Mesothelial cell of epicardium (in vitro differentiated cells): Measurements from ENCODE around the gene RNU6-1. TPM values are rescaled to one million over a fixed set of nuclear protein-coding genes. Genes with fewer than 3 reads are reported as not detected.

Experiments
- DNase-seq, 2 experiments: peaks; one replicate each; pipeline ENCODE4 v3.0.0; 2021; ENCODE audit warnings: low spot score in 2 of 2; ENCODE audit not compliant: unreplicated experiment in 2 of 2
- H3K27ac Mint-ChIP-seq: 2 replicates; pipeline ENCODE4 v1.8.0; 2021; ENCODE audit warnings: mixed read lengths
- H3K27me3 Mint-ChIP-seq: 2 replicates; pipeline ENCODE4 v1.8.0; 2021; ENCODE audit warnings: low read depth, mixed read lengths
- H3K36me3 Mint-ChIP-seq: 2 replicates; pipeline ENCODE4 v1.8.0; 2021; ENCODE audit warnings: mixed read lengths
- H3K4me1 Mint-ChIP-seq: 2 replicates; pipeline ENCODE4 v1.8.0; 2021; ENCODE audit warnings: mixed read lengths
- H3K4me3 Mint-ChIP-seq: 2 replicates; pipeline ENCODE4 v1.8.0; 2021; ENCODE audit warnings: mild to moderate bottlenecking, moderate library complexity, mixed read lengths
- H3K9me3 Mint-ChIP-seq: 2 replicates; pipeline ENCODE4 v1.8.0; 2021; ENCODE audit warnings: mixed read lengths
- total RNA-seq: library from RNA; stranded (reverse); gene quantifications from 3 replicates; pipeline ENCODE4 v1.2.1, GENCODE V29; 2021
- TF ChIP-seq, protein P1 (sequence below): fragments of 200-600 bp; sonication (generic); IDR thresholded peaks from one replicate; pipeline ENCODE4 v1.5.0; 2021; ENCODE audit warnings: antibody characterized with exemption; ENCODE audit not compliant: unreplicated experiment

RNU6-1 gene
- total RNA-seq, 1 donor from 2014 or later, result not detected

DNA sequence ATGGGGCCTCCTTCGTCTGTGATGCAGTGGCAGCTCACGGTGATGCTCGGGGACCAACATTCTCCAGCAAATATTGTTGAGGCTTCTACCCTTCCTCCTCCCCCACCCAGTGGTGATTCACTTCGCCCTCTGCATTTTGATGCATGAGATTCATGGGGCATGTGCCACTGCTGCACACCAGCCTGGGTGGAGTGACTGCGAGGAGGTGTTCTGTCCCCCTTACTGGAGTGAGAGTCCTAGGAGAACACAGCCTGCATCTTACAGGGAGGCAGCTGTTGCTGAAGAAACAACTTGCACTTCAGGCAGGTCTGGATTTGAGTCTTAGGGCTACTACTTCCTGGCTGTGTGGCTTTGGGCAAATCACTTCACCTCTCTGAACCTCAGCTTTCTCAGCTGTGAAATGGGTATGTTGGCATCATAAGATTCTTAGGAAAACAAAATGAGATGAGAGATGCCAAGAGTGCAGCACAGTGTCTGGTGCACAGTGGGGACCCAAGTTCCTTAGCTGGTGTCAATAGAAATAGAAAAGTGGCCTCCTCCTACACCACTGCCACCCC, 24.7 kb downstream of the RNU6-1 start:
- Mint-ChIP-seq H3K4me1 (peaks cover 6% of the 10 kb centered on the region), H3K4me3 (no peak overlapping the region), H3K36me3 (peaks cover 3% of the 10 kb centered on the region), H3K27ac (no peak overlapping the region), H3K27me3 (peaks cover 74% of the 10 kb centered on the region), H3K9me3 (peaks cover 16% of the 10 kb centered on the region)
- DNase-seq, result no peak
- TF ChIP-seq, protein P1, sequence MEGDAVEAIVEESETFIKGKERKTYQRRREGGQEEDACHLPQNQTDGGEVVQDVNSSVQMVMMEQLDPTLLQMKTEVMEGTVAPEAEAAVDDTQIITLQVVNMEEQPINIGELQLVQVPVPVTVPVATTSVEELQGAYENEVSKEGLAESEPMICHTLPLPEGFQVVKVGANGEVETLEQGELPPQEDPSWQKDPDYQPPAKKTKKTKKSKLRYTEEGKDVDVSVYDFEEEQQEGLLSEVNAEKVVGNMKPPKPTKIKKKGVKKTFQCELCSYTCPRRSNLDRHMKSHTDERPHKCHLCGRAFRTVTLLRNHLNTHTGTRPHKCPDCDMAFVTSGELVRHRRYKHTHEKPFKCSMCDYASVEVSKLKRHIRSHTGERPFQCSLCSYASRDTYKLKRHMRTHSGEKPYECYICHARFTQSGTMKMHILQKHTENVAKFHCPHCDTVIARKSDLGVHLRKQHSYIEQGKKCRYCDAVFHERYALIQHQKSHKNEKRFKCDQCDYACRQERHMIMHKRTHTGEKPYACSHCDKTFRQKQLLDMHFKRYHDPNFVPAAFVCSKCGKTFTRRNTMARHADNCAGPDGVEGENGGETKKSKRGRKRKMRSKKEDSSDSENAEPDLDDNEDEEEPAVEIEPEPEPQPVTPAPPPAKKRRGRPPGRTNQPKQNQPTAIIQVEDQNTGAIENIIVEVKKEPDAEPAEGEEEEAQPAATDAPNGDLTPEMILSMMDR, result no peak

DNA sequence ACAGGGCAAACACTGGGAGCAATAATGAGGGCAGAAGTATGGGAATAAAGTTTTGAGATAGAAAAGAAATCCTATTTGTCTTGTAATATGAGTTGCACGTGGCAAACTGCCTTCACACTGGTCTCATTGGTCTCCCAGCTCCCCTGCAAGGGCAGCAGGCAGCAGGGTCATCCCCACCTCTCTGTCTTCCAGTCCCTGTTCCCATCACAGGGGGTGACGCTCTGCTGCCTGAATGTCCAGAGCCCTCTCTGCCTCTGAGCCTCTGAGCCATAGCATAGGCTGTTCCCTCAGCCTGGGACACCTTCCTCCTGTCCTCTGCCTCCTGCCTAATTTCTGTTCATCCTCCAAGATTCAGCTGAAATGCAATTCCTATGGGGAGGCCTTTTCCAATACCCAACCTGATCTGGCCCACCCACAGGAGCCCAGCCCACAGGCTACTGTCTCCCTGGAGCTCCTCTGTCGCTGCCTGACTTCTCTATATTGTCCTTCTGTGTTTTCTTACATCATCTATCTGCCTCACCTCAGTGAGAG, 26.7 kb downstream of the RNU6-1 start:
- DNase-seq, result no peak
- Mint-ChIP-seq H3K9me3 (peaks cover 16% of the 10 kb centered on the region), H3K4me1 (peaks cover 6% of the 10 kb centered on the region), H3K27me3 (peaks cover 56% of the 10 kb centered on the region), H3K36me3 (peaks cover 3% of the 10 kb centered on the region), H3K27ac (no peak overlapping the region), H3K4me3 (no peak overlapping the region)
- TF ChIP-seq, protein P1, result no peak

DNA sequence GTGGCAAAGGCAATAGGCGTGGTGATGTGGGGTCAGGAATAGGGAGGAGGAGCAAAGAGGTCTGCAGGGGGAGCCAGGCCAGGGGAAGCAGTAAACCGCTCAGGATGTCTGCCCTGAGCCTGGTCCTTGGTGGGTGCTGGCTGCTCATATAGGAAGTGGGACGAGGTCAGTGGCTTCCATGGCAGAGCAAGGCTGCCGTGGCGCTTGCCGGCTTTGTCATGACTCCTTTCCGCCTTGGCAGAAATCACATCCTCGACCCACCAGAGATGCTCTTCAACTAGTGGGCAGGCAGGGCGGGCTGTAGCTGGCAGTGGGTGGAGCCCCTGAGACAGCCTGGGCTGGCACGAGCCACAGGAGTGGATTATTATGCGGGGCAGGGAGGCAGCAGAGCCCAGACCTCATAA, 27.6 kb downstream of the RNU6-1 start:
- TF ChIP-seq, protein P1, result no peak
- Mint-ChIP-seq H3K27ac (no peak overlapping the region), H3K4me3 (no peak overlapping the region), H3K36me3 (peaks cover 6% of the 10 kb centered on the region), H3K9me3 (peaks cover 16% of the 10 kb centered on the region), H3K27me3 (peaks cover 46% of the 10 kb centered on the region), H3K4me1 (peaks cover 6% of the 10 kb centered on the region)
- no peak for DNase-seq

DNA sequence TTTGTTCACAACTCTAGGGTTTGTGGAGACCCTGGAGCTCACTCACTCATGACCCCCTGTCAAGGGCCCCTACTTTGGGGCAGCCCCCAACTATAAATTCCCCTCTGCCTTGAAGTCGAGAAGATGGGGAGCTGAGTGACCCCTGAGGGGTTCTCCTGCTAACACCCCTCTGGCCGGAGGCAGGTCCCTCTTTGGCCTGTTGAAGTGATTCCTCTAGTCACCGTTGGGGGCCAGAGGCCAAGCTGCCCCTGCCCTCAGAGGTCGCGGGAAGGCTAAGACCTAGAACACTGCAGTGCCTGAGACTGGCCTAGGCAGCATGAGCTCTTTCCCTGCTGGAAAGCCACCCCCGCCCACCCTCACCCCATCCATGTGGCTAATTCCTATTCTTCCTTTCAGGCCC, 30.0 kb downstream of the RNU6-1 start:
- Mint-ChIP-seq H3K27ac (no peak overlapping the region), H3K27me3 (peaks cover 26% of the 10 kb centered on the region)

DNA sequence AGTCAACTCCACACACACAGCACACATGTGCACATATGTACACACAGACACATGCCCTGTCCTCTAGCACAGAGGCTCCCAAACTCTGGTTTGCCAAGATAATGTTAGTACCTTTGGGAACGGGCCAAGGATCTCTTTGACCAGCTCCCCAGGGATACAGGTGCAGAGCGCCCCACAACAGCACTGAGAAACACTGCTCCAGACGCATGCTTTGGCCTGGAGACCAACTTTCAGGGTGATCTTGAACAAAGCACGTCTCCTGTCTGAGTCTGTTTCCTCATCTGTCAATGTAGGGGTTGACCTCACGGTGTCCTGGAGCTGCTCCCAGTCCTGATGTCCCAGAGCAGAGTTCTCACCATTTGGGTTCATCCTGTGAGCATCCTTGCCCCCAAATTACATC, 30.4 kb downstream of the RNU6-1 start:
- no peak for DNase-seq
- Mint-ChIP-seq H3K27me3 (peaks cover 24% of the 10 kb centered on the region), H3K4me3 (no peak overlapping the region), H3K4me1 (peaks cover 6% of the 10 kb centered on the region), H3K36me3 (peaks cover 2% of the 10 kb centered on the region), H3K9me3 (no peaks in the 10 kb centered on the region), H3K27ac (no peak overlapping the region)
- TF ChIP-seq, protein P1, result no peak

More for the DNA sequence above, 30.0 kb downstream of the RNU6-1 start:
- peaks cover 2% of the 10 kb centered on the region for H3K36me3 Mint-ChIP-seq
- peaks cover 6% of the 10 kb centered on the region for H3K4me1 Mint-ChIP-seq
- TF ChIP-seq, protein P1, result no peak
- DNase-seq, result no peak
- H3K9me3 Mint-ChIP-seq, result no peaks in the 10 kb centered on the region
- H3K4me3 Mint-ChIP-seq, result no peak overlapping the region

DNA sequence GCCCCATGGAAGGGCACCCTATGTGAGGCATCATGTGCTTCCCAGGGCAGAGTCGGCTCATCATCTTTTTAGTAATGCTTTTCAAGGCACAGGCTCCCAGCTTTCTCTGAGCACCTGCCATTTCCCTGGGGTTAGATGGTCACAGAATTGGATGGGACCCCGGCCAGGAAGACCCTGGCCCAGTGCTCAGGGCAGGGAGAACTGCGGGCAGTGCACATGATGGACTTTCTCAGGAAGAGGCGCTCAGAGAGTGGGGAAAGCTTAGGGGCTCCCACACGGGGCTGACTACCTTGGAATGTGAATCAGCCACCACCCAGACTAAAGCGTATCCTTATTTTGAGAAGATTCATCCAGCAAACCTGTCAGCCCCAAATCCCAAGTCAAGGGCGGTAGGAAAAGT, 31.0 kb downstream of the RNU6-1 start:
- Mint-ChIP-seq H3K27ac (no peak overlapping the region), H3K9me3 (no peaks in the 10 kb centered on the region), H3K36me3 (peaks cover 2% of the 10 kb centered on the region), H3K4me1 (peaks cover 6% of the 10 kb centered on the region), H3K4me3 (no peak overlapping the region), H3K27me3 (peaks cover 24% of the 10 kb centered on the region)
- DNase-seq, result no peak
- TF ChIP-seq, protein P1, result no peak
